ENCODE results near the gene ST6GALNAC6. TPM values are rescaled to one million over a fixed set of nuclear protein-coding genes. Genes with fewer than 3 reads are reported as not detected.

The ST6GALNAC6 gene
- total RNA-seq, 1 donor from 2014 or later, result 14.3 TPM

GRCh38 chr9:127941062-127941960, 41.9 kb upstream of the ST6GALNAC6 start:
- no peaks in the 10 kb centered on the region for H3K9me3 ChIP-seq (ENCODE audit: low read depth)
- Mint-ChIP-seq H3K4me1 (peaks cover 30% of the 10 kb centered on the region), H3K9me3 (no peaks in the 10 kb centered on the region), H3K27me3 (ENCODE audit: insufficient read depth, low read depth) (peaks cover 13% of the 10 kb centered on the region), H3K27ac (no peak overlapping the region), H3K4me3 (no peak overlapping the region), H3K36me3 (peaks cover 16% of the 10 kb centered on the region)
- H3K9ac ChIP-seq, result no peak overlapping the region
- H4K20me1 ChIP-seq (ENCODE audit: low read depth), result peaks cover 31% of the 10 kb centered on the region
- DNase-seq (ENCODE audit: low spot score), result no peak
- no peak overlapping the region for H3K27ac ChIP-seq
- no peak overlapping the region for H2AFZ ChIP-seq (replicated peaks)
- H3K4me1 ChIP-seq, result peaks cover 11% of the 10 kb centered on the region
- no peaks in the 10 kb centered on the region for H3K36me3 ChIP-seq
- peaks cover 12% of the 10 kb centered on the region for H3K79me2 ChIP-seq (ENCODE audit: low read depth)
- TF ChIP-seq, protein P1, sequence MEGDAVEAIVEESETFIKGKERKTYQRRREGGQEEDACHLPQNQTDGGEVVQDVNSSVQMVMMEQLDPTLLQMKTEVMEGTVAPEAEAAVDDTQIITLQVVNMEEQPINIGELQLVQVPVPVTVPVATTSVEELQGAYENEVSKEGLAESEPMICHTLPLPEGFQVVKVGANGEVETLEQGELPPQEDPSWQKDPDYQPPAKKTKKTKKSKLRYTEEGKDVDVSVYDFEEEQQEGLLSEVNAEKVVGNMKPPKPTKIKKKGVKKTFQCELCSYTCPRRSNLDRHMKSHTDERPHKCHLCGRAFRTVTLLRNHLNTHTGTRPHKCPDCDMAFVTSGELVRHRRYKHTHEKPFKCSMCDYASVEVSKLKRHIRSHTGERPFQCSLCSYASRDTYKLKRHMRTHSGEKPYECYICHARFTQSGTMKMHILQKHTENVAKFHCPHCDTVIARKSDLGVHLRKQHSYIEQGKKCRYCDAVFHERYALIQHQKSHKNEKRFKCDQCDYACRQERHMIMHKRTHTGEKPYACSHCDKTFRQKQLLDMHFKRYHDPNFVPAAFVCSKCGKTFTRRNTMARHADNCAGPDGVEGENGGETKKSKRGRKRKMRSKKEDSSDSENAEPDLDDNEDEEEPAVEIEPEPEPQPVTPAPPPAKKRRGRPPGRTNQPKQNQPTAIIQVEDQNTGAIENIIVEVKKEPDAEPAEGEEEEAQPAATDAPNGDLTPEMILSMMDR (IDR thresholded peaks at IDR 0.05), result no peak
- no peak for TF ChIP-seq EZH2phosphoT487 (IDR thresholded peaks at IDR 0.05)
- TF ChIP-seq EZH2 (IDR thresholded peaks at IDR 0.05), result no peak
- no peak overlapping the region for H3K4me2 ChIP-seq
- H3F3A ChIP-seq (ENCODE audit: low read depth), result peaks cover 31% of the 10 kb centered on the region
- H3K4me3 ChIP-seq, result no peak overlapping the region
- H3K27me3 ChIP-seq, result no peaks in the 10 kb centered on the region

GRCh38 chr9:127940593-127940992, 41.2 kb upstream of the ST6GALNAC6 start:
- Histone ChIP-seq H3K9ac (no peak overlapping the region), H3F3A (ENCODE audit: low read depth) (peaks cover 31% of the 10 kb centered on the region), H4K20me1 (ENCODE audit: low read depth) (peaks cover 32% of the 10 kb centered on the region), H3K9me3 (ENCODE audit: low read depth) (no peaks in the 10 kb centered on the region), H3K79me2 (ENCODE audit: low read depth) (peaks cover 16% of the 10 kb centered on the region), H3K4me3 (no peak overlapping the region), H3K27ac (no peak overlapping the region), H3K4me2 (no peak overlapping the region), H3K27me3 (no peaks in the 10 kb centered on the region), H3K36me3 (no peaks in the 10 kb centered on the region), H3K4me1 (peaks cover 11% of the 10 kb centered on the region), H2AFZ (replicated peaks) (no peak overlapping the region)
- Mint-ChIP-seq H3K4me3 (no peak overlapping the region), H3K9me3 (no peaks in the 10 kb centered on the region), H3K4me1 (peaks cover 37% of the 10 kb centered on the region), H3K27me3 (ENCODE audit: insufficient read depth, low read depth) (peaks cover 10% of the 10 kb centered on the region), H3K36me3 (peaks cover 19% of the 10 kb centered on the region), H3K27ac (no peak overlapping the region)
- TF ChIP-seq EZH2 (IDR thresholded peaks at IDR 0.05) (no peak), EZH2phosphoT487 (IDR thresholded peaks at IDR 0.05) (no peak)
- TF ChIP-seq, protein P1 (IDR thresholded peaks at IDR 0.05), result no peak
- DNase-seq (ENCODE audit: low spot score), result no peak

GRCh38 chr9:127938298-127938690, 38.9 kb upstream of the ST6GALNAC6 start:
- Mint-ChIP-seq H3K9me3 (no peaks in the 10 kb centered on the region), H3K27me3 (ENCODE audit: insufficient read depth, low read depth) (peaks cover 10% of the 10 kb centered on the region), H3K27ac (peak overlapping the region; percentile 87), H3K36me3 (peaks cover 11% of the 10 kb centered on the region), H3K4me3 (peak overlapping the region; percentile 74), H3K4me1 (peaks cover 37% of the 10 kb centered on the region)
- no peak for DNase-seq (ENCODE audit: low spot score)
- Histone ChIP-seq H3K9ac (no peak overlapping the region), H3K4me1 (peaks cover 11% of the 10 kb centered on the region), H2AFZ (replicated peaks) (no peak overlapping the region), H3K79me2 (ENCODE audit: low read depth) (peaks cover 16% of the 10 kb centered on the region), H3K27ac (no peak overlapping the region), H3K27me3 (no peaks in the 10 kb centered on the region), H3K4me3 (peak overlapping the region; percentile 94), H3K36me3 (no peaks in the 10 kb centered on the region), H4K20me1 (ENCODE audit: low read depth) (peaks cover 26% of the 10 kb centered on the region), H3K9me3 (ENCODE audit: low read depth) (no peaks in the 10 kb centered on the region), H3F3A (ENCODE audit: low read depth) (peaks cover 17% of the 10 kb centered on the region), H3K4me2 (peak overlapping the region; percentile 99)
- TF ChIP-seq EZH2phosphoT487 (IDR thresholded peaks at IDR 0.05), result no peak
- TF ChIP-seq, protein P1 (IDR thresholded peaks at IDR 0.05), result no peak
- TF ChIP-seq EZH2 (IDR thresholded peaks at IDR 0.05), result no peak

Data from neural progenitor cell (in vitro differentiated cells).